ENCODE measurements around the gene MAGI2.
"Not testable (repeated sequence)": the region's sequence is repeated elsewhere in the genome, so short reads cannot be mapped to it uniquely, and the experiment has no call there.

Gene MAGI2

DNA sequence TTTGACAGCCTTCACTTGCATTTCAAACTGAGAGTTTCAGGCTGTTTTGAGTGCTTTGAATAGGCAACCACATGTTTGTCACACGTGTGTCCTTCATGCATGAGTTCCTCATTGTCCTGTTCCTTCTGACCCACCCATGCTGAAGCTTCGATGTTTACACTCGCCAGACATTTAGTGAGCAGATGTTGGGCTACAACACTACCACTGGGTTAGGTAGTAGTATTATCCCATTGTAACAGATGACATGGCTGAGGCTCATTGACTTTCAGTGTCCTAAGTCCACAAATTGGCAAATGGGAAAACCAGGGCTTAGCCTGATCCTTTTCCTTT is 1198.8 kb downstream of the MAGI2 start:
- no peak for DNase-seq

GRCh38 chr7:78253850-78254725 is 1199.4 kb downstream of the MAGI2 start:
- DNase-seq = no peak

DNA sequence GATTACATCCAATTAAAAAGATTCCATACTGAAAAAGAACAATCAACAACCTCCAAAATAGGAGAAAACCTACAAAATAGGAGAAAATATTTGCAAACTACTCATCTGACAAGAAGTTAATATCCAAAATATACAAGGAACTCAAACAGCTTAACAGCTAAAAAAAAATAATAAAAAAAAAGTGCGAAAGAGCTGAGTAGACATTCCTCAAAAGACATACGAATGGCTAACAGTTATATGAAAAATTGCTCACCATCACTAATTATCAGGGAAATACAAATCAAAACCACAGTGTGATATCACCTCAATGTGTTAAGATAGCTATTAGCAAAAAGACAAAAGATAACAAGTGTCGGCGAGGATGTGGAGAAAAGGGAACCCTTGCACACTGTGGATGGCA is 1204.6 kb downstream of the MAGI2 start:
- no peak for DNase-seq

GRCh38 chr7:78247910-78248689 is 1205.4 kb downstream of the MAGI2 start:
- DNase-seq = no peak

GRCh38 chr7:78240179-78240578 is 1213.3 kb downstream of the MAGI2 start:
- DNase-seq = not testable (repeated sequence)

DNA sequence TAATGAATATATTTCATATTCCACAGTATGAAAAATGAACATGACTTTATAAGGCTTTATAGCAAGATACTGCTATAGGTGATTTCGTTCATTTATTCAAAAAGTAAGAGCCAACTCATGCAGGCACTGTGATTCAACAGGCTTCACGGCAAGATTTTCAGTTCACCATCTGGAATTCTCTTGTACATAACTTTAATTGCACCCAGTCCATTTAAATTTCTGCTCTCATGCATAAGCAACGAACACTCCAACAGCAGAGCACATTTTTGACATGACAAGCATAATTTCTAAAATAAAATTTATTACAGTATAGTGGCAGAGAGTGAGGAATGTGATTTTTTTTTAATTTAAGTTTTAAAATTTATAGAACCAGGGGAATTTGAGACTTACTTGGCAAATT is 1218.8 kb downstream of the MAGI2 start:
- no peak for DNase-seq

DNA sequence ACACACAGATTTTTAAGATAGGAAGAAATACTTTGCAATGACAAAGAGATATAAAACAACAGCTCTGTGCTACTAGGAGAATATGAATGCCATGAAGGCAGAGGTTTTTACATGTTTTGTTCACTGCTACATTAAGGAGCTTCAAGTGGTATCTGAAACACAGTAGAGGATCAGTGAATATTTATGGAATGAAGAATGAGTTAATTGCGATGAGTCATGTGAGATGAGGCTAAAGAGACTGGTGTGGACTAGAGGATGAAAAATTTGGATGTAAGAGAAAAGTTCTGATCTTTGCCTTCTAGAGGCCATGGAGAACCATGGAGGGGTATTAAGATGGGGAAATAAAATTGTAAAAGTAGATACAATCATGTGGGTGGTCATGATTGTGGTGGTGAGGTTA is 1220.7 kb downstream of the MAGI2 start:
- no peak for DNase-seq

GRCh38 chr7:78226059-78226719 is 1227.3 kb downstream of the MAGI2 start:
- peak; percentile 60 for DNase-seq

DNA sequence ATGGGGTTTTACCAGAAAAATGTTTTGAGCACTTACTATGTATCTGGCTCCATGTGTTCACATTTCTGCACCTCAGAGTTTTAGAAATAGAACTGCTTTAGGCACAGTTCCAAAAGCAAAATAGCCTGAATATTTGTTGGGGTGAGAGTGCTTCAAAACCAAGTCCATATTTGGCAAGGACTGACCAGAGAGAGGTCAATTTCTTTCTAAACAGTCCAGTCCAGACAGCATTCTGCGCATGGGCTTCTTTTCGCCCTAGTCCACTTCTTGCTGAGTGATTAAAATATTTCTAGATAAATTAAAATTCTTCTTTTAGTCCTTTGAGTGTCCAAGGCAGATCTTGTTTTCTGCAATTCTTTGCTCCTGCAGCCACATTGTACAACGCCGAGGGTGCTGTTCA is 1227.9 kb downstream of the MAGI2 start:
- no peak for DNase-seq

DNA sequence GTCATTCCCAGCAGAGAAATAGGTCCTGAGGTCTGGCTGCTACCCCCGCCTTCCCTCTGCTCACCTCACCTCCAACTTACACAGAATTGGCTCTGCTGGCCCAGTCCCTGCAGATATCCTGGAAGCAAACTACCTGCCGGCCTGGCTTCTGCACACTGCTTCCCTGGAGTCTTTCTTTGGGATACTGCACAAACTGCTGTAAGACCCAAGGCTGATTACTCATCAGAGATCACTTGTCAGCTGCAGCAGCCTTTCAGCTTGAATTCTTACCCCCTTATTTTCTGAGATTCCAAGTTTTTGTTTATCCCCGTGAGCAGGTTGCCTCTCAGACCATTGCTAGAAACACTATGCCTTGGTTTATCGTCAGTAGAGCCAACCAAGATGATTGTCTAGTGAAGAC is 1228.5 kb downstream of the MAGI2 start:
- no peak for DNase-seq

DNA sequence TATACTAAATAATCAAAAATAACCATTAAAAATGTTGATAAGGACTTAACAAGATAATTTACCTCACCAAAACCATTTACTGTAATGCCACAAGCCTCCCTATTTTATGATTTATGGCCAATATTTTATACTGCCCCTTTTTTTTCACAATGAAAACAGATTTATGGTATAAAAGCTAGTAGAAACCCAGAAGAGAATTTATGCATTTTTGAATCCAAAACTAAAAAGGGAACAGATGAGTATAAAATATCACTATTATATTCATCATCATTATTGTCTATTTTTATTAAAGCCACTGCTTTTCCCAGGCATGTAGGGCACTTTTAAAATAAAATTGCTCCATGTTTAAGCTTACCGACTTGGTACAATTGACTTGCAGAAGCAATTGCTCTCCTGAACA is 1229.9 kb downstream of the MAGI2 start:
- no peak for DNase-seq

GRCh38 chr7:78222001-78222751 is 1231.3 kb downstream of the MAGI2 start:
- no peak for DNase-seq

- DNase-seq = no peak
These were observed 1232.7 kb downstream of the MAGI2 start for GRCh38 chr7:78220754-78221153.

DNA sequence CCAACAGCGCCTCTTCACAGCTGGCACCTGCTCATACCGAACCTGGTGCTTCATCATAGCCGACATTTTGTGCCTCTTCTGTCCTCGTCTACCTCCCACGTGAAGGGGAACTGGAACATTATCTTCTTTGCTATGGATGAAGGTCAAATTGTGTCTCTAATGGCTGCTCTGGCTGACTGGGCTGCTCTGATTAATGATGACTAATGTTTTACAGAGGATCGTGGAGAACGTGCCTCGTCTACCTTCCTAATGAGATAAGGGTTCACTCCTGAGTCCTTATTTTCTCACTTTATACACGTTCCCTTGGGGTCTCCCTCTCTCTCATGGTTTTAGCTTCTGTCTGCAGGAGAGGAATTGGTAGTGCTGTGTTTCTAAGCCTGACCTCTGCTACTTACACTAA is 1234.6 kb downstream of the MAGI2 start:
- DNase-seq = no peak

DNA sequence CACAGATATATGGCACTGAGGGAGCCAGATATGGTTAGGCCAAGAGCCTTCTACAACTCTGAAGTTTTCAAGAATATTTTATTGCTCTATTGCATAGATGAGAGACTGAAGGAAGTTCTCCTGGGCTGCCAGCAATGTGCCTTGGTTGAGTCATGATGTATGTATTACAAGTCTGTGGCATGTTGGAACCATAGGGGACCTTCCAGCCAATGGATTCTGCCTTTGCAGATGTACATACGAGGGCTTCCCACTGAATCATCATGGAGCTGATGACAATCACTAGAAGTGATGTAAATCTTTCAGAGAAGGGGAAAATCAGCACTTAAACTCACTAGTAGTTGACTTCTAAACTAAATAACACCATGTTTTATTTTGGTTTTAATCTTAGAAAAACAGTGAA is 1235.4 kb downstream of the MAGI2 start:
- DNase-seq = no peak

DNA sequence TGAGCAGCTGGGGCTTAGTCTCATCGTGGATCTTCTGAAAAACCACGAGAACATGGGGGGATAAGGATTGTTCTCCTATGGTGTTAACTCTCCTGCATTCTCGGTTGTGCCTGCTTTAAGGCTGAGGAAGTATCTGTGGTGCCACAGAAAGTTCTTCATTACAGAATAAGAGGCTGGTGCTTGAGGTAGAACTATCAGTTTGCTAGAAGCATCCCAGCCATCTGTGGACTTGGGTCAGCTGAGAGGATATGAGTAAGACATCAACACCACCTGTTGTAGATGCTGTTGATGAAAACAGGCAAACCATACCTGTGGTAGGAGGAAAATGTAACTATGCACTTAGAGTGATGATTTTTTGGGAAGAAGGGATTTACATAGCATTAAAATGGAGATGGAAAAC is 1238.3 kb downstream of the MAGI2 start:
- DNase-seq = no peak

DNA sequence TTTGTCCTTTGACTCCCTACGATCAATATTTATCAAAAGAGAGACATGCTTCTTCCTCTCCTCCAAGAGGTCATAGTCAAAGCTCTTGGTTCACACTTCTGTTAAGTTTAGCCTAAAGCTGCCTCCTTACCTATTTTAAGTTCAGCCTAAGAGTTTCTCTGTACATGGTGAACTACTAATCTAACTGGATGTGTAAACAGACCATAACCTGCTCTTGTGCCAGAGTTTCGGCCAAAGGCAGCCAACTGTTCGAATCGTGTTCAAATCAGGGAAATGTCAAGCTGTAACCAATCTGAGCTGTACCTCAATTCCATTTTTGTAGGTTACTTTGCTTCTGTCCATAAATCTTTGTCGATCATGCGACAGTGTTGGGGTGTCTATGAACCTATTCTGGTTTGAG is 1240.1 kb downstream of the MAGI2 start:
- no peak for DNase-seq

DNA sequence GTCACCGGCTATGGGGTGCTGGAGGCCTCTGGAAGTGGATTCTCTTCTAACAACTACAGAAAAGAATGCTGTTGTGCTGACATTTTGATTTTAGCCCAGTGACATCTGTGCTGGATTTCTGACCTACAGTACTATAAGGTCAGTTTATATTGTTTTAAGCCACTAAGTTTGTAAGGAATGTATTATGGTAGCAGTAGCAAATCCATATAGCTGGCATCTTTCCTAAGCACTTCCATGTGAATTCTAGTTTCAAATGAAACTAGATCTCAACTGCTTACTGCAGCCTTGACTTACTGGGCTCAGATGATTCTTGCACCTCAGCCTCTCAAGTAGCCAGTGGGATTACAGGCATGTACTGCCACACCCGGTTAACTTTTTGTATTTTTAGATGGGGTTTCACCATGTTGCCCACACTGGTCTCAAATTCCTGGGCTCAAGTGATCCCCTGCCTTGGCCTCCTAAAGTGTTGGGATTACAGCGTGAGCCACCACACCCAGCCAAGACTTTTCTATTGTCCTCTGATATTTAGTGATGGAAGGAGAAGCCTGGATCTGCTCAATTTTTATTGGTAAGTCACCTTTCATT is 1240.9 kb downstream of the MAGI2 start:
- DNase-seq = no peak

DNA sequence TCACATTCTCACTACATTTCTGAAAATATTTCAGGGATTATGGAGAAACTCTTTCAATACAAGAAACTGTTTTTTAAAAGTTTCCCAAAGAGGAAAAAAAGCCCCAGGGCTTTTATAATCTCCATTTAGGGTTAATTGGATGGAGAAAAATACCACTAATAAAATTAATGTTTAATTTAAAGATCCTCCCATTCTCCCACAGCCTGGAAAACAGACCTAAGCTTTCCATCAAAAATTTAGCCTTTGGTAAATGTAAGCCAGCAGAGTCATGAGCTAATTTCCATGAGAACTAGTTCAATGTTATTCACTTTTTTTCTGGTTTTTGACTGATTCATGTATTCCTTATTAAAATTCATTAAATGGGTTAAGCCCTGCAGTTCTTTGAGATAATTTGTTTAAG is 1246.2 kb downstream of the MAGI2 start:
- no peak for DNase-seq

- DNase-seq = no peak
These were observed 1246.7 kb downstream of the MAGI2 start for GRCh38 chr7:78206769-78207168.

DNA sequence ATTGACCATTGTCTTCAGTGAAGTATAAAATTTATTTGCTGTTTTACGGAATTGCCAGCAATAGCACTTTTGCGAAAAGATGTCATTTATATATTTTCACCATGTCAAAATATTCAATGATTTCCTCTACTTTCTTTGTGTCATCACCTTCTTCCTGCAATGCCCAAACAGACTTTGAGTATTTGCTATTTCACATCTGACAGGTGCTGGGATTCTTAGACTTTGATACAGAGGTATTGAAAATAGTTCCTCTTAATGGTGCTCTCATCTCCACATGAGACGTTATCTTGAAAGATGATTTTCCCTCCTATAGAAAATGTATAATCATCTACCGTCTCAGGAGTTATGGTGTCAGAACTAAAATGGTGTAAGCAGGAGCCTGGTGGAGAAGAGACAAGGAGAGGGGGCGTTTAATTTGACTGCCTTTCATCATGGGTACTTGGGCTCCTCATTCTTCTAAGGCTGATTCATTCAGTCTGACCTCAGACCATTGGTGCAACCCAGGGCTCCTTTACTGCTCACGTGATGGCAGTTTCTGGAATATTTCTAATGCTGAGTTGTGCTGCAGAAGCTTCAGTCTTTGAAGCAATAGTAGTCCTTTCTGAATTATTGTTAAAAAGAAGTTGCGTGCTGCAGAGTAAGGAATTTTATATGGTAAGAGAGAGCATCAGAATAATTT is 1250.3 kb downstream of the MAGI2 start:
- DNase-seq = no peak

DNA sequence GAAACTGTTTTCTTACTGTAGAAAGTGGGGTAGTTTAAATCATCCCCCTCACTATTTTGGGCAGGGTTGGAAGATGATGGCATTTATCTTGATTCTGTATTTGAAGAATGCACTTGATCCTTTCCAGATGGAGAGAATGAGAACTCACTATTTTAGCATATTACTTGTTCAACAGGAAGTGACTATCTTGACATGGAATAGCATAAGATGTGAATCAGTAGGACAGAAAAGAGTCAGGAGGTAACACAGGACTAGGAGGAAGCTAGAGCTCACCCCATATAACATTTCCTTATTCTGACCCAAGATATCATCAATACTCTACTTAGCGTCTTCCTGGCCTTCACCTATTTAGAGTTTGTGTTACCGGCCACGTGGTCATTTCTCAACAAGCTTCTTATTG is 1254.7 kb downstream of the MAGI2 start:
- DNase-seq = no peak

Data from stimulated activated CD4-positive, alpha-beta T cell treated with anti-CD3 and anti-CD28 coated beads, Interleukin-15, amount 100 ng/mL, for 24 hours (primary cell).